ENCODE data around the gene LIN7A. TPM values are rescaled to one million over a fixed set of nuclear protein-coding genes. Genes with fewer than 3 reads are reported as not detected.

Gene LIN7A
- total RNA-seq, 4 donors from 2014 or later, result 10.2 to 31.2 (median 16.5) TPM

GRCh38 chr12:80830533-80831088, 107.1 kb downstream of the LIN7A start:
- Histone ChIP-seq H3K27ac (no peak overlapping the region), H3K36me3 (no peaks in the 10 kb centered on the region), H3K4me3 (no peak overlapping the region), H3K4me1 (no peaks in the 10 kb centered on the region), H3K9me3 (no peaks in the 10 kb centered on the region), H3K27me3 (no peaks in the 10 kb centered on the region)
- TF ChIP-seq CTCF (IDR thresholded peaks at IDR 0.05) (no peak), POLR2A (IDR thresholded peaks at IDR 0.05) (no peak)
- intact Hi-C loops (cut with DNase I; ENCODE audit: low total_unique reads), result loop anchor here (10.0 kb wide), 1 partner anchor 434 kb away; no protein-coding TSS in a partner anchor
- no peak for DNase-seq

- no peaks in the 10 kb centered on the region for H3K27me3 ChIP-seq
- intact Hi-C loops (cut with DNase I; ENCODE audit: low total_unique reads), result loop anchor here (10.0 kb wide), 1 partner anchor 435 kb away; no protein-coding TSS in a partner anchor
- no peaks in the 10 kb centered on the region for H3K36me3 ChIP-seq
- no peak overlapping the region for H3K4me3 ChIP-seq
- TF ChIP-seq POLR2A (IDR thresholded peaks at IDR 0.05), result no peak
- no peak for TF ChIP-seq CTCF (IDR thresholded peaks at IDR 0.05)
- no peaks in the 10 kb centered on the region for H3K4me1 ChIP-seq
- no peak for DNase-seq
- H3K9me3 ChIP-seq, result no peaks in the 10 kb centered on the region
- H3K27ac ChIP-seq, result no peak overlapping the region
Observed at GRCh38 chr12:80829767-80830166, 108.0 kb downstream of the LIN7A start.

GRCh38 chr12:80825506-80825905, 112.2 kb downstream of the LIN7A start:
- no peak overlapping the region for H3K27ac ChIP-seq
- no peak for DNase-seq
- TF ChIP-seq POLR2A (IDR thresholded peaks at IDR 0.05) (no peak), CTCF (IDR thresholded peaks at IDR 0.05) (no peak)
- H3K27me3 ChIP-seq, result no peaks in the 10 kb centered on the region
- H3K4me1 ChIP-seq, result no peaks in the 10 kb centered on the region
- no peaks in the 10 kb centered on the region for H3K9me3 ChIP-seq
- H3K4me3 ChIP-seq, result no peak overlapping the region
- intact Hi-C loops (cut with DNase I; ENCODE audit: low total_unique reads), result no loop called here
- H3K36me3 ChIP-seq, result no peaks in the 10 kb centered on the region

- H3K4me1 ChIP-seq, result no peaks in the 10 kb centered on the region
- no peak overlapping the region for H3K27ac ChIP-seq
- no peak for DNase-seq
- H3K9me3 ChIP-seq, result no peaks in the 10 kb centered on the region
- no peaks in the 10 kb centered on the region for H3K27me3 ChIP-seq
- no peak overlapping the region for H3K4me3 ChIP-seq
- no peak for TF ChIP-seq POLR2A (IDR thresholded peaks at IDR 0.05)
- no peak for TF ChIP-seq CTCF (IDR thresholded peaks at IDR 0.05)
- no peaks in the 10 kb centered on the region for H3K36me3 ChIP-seq
- intact Hi-C loops (cut with DNase I; ENCODE audit: low total_unique reads), result no loop called here
Observed at GRCh38 chr12:80823393-80823792, 114.3 kb downstream of the LIN7A start.

- H3K36me3 ChIP-seq, result no peaks in the 10 kb centered on the region
- no peak for DNase-seq
- intact Hi-C loops (cut with DNase I; ENCODE audit: low total_unique reads), result no loop called here
- no peaks in the 10 kb centered on the region for H3K27me3 ChIP-seq
- H3K27ac ChIP-seq, result no peak overlapping the region
- no peaks in the 10 kb centered on the region for H3K9me3 ChIP-seq
- no peaks in the 10 kb centered on the region for H3K4me1 ChIP-seq
- H3K4me3 ChIP-seq, result no peak overlapping the region
- no peak for TF ChIP-seq CTCF (IDR thresholded peaks at IDR 0.05)
- no peak for TF ChIP-seq POLR2A (IDR thresholded peaks at IDR 0.05)
Observed at GRCh38 chr12:80821513-80822000, 116.2 kb downstream of the LIN7A start.

All from uterus (tissue), 4 donors.